ENCODE measurements around the gene PDCL2. TPM values are rescaled to one million over a fixed set of nuclear protein-coding genes. Genes with fewer than 3 reads are reported as not detected.

The PDCL2 gene
- total and polyA plus RNA-seq, 2 of the 13 experiments (the other 11 are each of a cell fraction or from before 2014, with no cell fraction given): not detected

DNA sequence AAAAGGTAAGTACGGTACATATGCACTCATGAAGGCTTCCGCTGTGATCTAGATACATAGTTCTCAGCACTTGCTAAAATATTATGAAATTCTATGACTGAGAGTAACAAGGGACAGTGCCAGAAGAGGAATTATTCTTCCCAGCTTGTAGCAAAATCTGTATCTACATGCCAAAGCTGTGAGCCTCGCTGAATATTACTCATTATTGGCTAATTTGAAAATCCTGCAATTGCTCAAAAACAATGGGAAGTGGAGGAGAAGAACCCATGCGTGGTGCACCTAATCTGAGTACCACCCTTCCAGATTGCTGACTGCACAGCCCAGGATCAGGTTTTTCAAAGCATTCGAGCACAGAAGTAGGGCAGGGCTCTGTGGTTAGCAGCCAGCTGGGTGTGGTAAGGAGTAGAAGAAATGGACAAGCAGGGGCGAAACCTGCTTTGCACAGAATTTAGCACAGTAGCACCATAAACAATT is 17.4 kb upstream of the PDCL2 start:
- no peaks in the 10 kb centered on the region for H3K36me3 ChIP-seq (replicated peaks in 1 of 2; ENCODE audit: control insufficient read depth in 1 of 2, insufficient read depth in 2 of 2, low read length in 2 of 2)
- H3K9ac ChIP-seq (ENCODE audit: insufficient read depth, low read depth, low read length): no peak overlapping the region
- FAIRE-seq: no peak
- no peak overlapping the region for H3K4me2 ChIP-seq (ENCODE audit: low read depth, low read length)
- no peaks in the 10 kb centered on the region for H3K79me2 ChIP-seq (ENCODE audit: insufficient read depth, low read length)
- no peak for ATAC-seq
- TF ChIP-seq ZNF251 (CRISPR knock-in tag; IDR thresholded peaks at IDR 0.05): no peak
- TF ChIP-seq HNF4G (IDR thresholded peaks at IDR 0.05; ENCODE audit: borderline replicate concordance, low read depth, low read length): no peak
- TF ChIP-seq HNF4G (CRISPR knock-in tag; IDR thresholded peaks at IDR 0.05; ENCODE audit: borderline replicate concordance, low read depth): no peak
- no peak for TF ChIP-seq SAP130 (CRISPR knock-in tag; IDR thresholded peaks at IDR 0.05; ENCODE audit: low read depth)
- no peak for TF ChIP-seq HDAC6 (IDR thresholded peaks at IDR 0.05; ENCODE audit: low read depth, low read length)
- no peak for TF ChIP-seq ZNF570 (CRISPR knock-in tag; IDR thresholded peaks at IDR 0.05; ENCODE audit: borderline replicate concordance)
- TF ChIP-seq ZFP36L2 (CRISPR knock-in tag; IDR thresholded peaks at IDR 0.05): no peak
- TF ChIP-seq ZNF737 (CRISPR knock-in tag; IDR thresholded peaks at IDR 0.05; ENCODE audit: borderline replicate concordance): no peak
- no peak for TF ChIP-seq CEBPG (CRISPR knock-in tag; IDR thresholded peaks at IDR 0.05)
- TF ChIP-seq, protein P1, sequence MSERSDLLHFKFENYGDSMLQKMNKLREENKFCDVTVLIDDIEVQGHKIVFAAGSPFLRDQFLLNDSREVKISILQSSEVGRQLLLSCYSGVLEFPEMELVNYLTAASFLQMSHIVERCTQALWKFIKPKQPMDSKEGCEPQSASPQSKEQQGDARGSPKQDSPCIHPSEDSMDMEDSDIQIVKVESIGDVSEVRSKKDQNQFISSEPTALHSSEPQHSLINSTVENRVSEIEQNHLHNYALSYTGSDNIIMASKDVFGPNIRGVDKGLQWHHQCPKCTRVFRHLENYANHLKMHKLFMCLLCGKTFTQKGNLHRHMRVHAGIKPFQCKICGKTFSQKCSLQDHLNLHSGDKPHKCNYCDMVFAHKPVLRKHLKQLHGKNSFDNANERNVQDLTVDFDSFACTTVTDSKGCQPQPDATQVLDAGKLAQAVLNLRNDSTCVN (CRISPR knock-in tag; IDR thresholded peaks at IDR 0.05; ENCODE audit: borderline replicate concordance): no peak
- TF ChIP-seq CHD2 (IDR thresholded peaks at IDR 0.05; ENCODE audit: low read depth, low read length): no peak
- in situ Hi-C loops (cut with HindIII; ENCODE audit: extremely low pct_ligation_motif_present, low pct_unique_long_range_greater_than_20kb) (no loop called here), intact Hi-C loops (cut with micrococcal nuclease; ENCODE audit: unreplicated experiment) (no loop called here)
- H4K20me1 ChIP-seq (ENCODE audit: insufficient read depth, low read length): no peaks in the 10 kb centered on the region
- no peak overlapping the region for H3K27ac ChIP-seq (ENCODE audit: extremely low read length, insufficient read depth, low read length)
- ChIA-PET CTCF (ENCODE audit: low intra/inter-chr PET ratio, low total read pairs) (no interaction called here), POLR2A (no interaction called here)
- H3K4me3 ChIP-seq (replicated peaks in 1 of 3; ENCODE audit: insufficient read depth in 1 of 3, low read depth in 2 of 3, low read length in 3 of 3): no peak overlapping the region
- WGBS (ENCODE audit: low lambda C conversion rate): 44% methylated on average over 6 of the region's 6 CpGs
- DNase-seq (ENCODE audit: low spot score): no peak
- no peaks in the 10 kb centered on the region for H3K4me1 ChIP-seq (ENCODE audit: insufficient read depth, low read length)
- H2AFZ ChIP-seq (ENCODE audit: low read length): no peak overlapping the region
- H3K27me3 ChIP-seq (ENCODE audit: control insufficient read depth in 1 of 2, insufficient read depth in 2 of 2, low read length in 2 of 2): no peaks in the 10 kb centered on the region
- BruUV-seq (replicated peaks): no TSS peak
- H3K9me3 ChIP-seq (ENCODE audit: low read length): no peaks in the 10 kb centered on the region
